GM11168 (cell line): ENCODE results near the gene FBXO28.

Source experiments
- in situ Hi-C: fragments of 300-500 bp; cut with MboI; formaldehyde crosslinking; loops from one replicate; pipeline ENCODE4 v1.12.0; 2022; ENCODE audit warnings: low sequenced_read_pairs; ENCODE audit not compliant: unreplicated experiment

The FBXO28 gene

GRCh38 chr1:224138198-224138597, 24.3 kb downstream of the FBXO28 start:
- in situ Hi-C loops, result no loop called here

GRCh38 chr1:224141693-224142092, 27.8 kb downstream of the FBXO28 start:
- in situ Hi-C loops, result no loop called here

- in situ Hi-C loops, result no loop called here
Measured at GRCh38 chr1:224149709-224150108, 35.8 kb downstream of the FBXO28 start.

- in situ Hi-C loops, result no loop called here
Measured at GRCh38 chr1:224151117-224151516, 37.2 kb downstream of the FBXO28 start.

- in situ Hi-C loops, result no loop called here
Measured at GRCh38 chr1:224157316-224157715, 43.4 kb downstream of the FBXO28 start.

- in situ Hi-C loops, result no loop called here
Measured at GRCh38 chr1:224159541-224159940, 45.6 kb downstream of the FBXO28 start.

- in situ Hi-C loops, result no loop called here
Measured at GRCh38 chr1:224160171-224160682, 46.3 kb downstream of the FBXO28 start.

- in situ Hi-C loops, result no loop called here
Measured at GRCh38 chr1:224162768-224163167, 48.9 kb downstream of the FBXO28 start.

- in situ Hi-C loops, result no loop called here
Measured at GRCh38 chr1:224163311-224163710, 49.4 kb downstream of the FBXO28 start.

GRCh38 chr1:224168859-224169380, 55.0 kb downstream of the FBXO28 start:
- in situ Hi-C loops, result no loop called here

- in situ Hi-C loops, result no loop called here
Measured at GRCh38 chr1:224169718-224170270, 55.9 kb downstream of the FBXO28 start.

- in situ Hi-C loops, result no loop called here
Measured at GRCh38 chr1:224170343-224170742, 56.4 kb downstream of the FBXO28 start.

- in situ Hi-C loops, result no loop called here
Measured at GRCh38 chr1:224170748-224171478, 57.0 kb downstream of the FBXO28 start.

GRCh38 chr1:224172229-224172628, 58.3 kb downstream of the FBXO28 start:
- in situ Hi-C loops, result no loop called here

- in situ Hi-C loops, result no loop called here
Measured at GRCh38 chr1:224173523-224173922, 59.6 kb downstream of the FBXO28 start.

- in situ Hi-C loops, result no loop called here
Measured at GRCh38 chr1:224175617-224176016, 61.7 kb downstream of the FBXO28 start.

- in situ Hi-C loops, result no loop called here
Measured at GRCh38 chr1:224177356-224177999, 63.6 kb downstream of the FBXO28 start.

GRCh38 chr1:224178894-224179293, 65.0 kb downstream of the FBXO28 start:
- in situ Hi-C loops, result no loop called here

- in situ Hi-C loops, result loop anchor here (10.0 kb wide), 1 partner anchor 144 kb away; no protein-coding TSS in a partner anchor
Measured at GRCh38 chr1:224180783-224181452, 67.0 kb downstream of the FBXO28 start.

- in situ Hi-C loops, result loop anchor here (10.0 kb wide), 1 partner anchor 143 kb away; no protein-coding TSS in a partner anchor
Measured at GRCh38 chr1:224181453-224181810, 67.5 kb downstream of the FBXO28 start.
